ENCODE data around the gene ZCCHC7.
"Not testable (repeated sequence)": the region's sequence is repeated elsewhere in the genome, so short reads cannot be mapped to it uniquely, and the experiment has no call there.

The ZCCHC7 gene

DNA sequence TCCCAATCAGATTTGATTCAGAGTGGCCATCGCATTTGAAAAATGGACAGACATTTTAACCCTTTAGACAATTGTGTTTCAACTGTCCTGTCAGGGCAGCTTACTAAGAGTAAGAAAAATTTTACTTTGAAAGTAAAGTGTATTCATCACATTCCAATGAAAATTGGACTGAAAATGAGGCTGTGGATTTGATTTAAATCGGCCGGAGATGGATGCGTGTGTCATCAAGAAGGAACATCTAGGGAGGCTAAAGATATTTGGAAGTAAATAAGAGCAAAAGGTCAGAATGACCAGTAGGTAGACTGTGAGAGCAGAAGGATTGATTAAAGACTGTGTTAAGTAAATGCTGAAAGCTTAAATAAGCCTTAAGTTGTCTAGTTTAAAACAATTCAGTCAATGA, 1.5 kb downstream of the ZCCHC7 start:
- DNase-seq, result no peak

GRCh38 chr9:37126214-37126788, 5.9 kb downstream of the ZCCHC7 start:
- no peak for DNase-seq

- DNase-seq, result no peak
These were observed 6.6 kb downstream of the ZCCHC7 start for GRCh38 chr9:37127018-37127417.

DNA sequence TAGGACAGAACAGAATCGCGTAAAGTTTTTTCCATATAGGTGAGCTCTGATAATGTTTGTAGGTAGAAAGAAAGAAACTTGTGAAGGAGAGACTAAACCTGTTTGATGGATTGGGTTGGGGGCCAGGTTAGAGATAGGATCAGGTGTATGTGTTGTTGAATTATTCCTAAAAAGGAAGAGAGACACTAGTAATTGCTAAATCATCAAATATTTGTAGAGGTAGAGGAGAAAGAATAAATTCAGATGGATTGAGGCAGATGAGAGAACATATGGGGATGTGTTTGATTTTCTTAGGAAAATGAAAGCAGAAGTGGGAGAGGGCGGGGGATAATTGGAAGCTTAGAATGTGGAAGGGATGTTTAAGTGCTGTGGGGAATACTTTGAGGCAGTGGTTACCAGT, 7.7 kb downstream of the ZCCHC7 start:
- DNase-seq, result no peak

DNA sequence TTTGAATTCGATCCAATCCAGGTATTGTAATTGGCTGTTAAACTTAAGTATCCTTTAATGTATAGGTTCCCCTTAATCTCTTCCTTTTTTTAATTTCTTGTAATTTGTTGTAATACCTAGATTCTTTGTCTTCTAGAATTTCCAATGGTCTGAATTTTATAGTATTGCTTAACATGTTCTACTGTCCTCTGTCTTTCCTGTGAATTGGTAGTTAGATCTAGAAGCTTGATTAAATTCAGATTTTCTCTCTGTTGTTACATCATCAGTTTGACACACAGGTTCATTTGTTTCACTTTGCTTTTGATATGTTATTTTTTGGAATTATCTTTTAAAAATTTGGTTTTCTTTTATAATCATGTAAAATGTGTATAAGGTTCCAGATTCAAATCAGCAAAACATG, 13.8 kb downstream of the ZCCHC7 start:
- DNase-seq, result no peak

DNA sequence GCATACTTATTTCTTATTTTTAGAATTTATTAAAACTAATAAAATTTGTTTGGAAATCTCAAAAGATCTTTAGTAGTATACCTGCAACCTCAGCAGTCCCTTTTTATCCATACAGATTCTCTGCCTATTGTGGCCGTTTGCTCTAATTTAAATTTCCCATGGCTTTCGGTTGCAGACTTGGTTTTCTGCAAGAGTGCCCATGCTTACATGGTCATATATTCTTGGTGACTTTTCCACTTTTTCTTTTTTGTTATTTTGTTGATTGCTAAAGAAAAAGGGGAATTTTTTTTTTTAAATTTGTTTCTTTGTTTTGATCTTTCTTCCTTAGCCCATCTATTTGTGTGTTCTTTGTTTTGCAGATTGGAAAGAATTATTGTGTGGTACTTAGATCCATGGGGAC, 20.6 kb downstream of the ZCCHC7 start:
- no peak for DNase-seq

DNA sequence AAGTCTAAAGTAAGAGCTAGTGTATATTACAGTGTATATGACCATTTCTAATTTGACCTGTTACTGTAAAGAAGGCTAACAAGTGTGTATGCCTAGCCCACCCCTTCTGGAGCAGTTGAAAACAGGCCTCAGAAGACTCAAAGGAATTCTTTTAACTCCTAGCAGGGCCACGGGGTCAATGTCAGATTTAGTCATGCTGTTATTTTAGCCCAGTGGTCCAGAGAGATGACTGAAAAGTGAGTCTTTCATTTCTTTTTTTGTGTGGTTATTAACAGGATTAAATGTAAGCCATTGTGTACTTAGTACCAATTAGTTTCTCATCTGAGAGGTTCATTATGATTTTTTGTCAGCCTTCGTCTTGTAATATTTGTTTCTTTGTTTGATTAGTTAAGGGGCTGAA, 24.4 kb downstream of the ZCCHC7 start:
- no peak for DNase-seq

DNA sequence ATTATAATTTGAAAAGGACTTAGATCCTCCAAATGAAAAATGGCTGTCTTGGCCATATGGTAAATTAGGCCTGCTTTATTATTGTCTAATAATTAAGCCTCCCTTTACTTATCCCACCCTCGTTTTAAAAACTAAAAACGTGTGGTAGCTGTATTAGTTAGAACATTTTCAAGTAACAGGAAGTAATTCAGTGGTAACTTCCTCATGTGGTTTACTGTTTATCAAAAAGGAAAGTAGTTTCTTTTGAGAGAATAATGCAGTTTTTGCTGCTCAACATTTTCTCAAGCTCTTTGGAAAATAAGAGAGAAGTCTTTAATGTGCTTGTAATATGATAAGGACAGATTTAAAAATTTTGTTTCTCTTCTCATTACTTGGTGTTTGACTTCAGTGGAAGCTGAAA, 26.0 kb downstream of the ZCCHC7 start:
- no peak for DNase-seq

DNA sequence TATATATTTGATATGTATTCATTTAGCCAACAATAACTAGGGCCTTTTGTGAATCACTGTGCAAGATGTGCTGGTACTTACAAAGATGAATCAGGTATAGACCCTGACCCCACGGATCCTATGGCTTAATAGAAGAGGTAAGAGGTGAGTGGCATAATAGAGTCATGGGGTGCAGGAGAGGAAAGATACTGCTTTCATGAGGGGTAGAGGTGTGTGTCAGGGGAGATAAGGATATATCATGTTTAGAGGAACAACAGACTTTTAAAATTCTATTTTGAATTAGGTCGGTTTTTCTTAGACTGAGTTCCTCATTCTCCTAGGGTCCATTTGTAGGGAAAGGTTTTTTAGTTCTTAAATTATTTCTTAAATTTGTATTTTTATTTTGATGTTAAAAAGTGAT, 27.8 kb downstream of the ZCCHC7 start:
- no peak for DNase-seq

- DNase-seq, result no peak
These were observed 29.4 kb downstream of the ZCCHC7 start for GRCh38 chr9:37149666-37150308.

GRCh38 chr9:37150415-37150814, 30.0 kb downstream of the ZCCHC7 start:
- no peak for DNase-seq

DNA sequence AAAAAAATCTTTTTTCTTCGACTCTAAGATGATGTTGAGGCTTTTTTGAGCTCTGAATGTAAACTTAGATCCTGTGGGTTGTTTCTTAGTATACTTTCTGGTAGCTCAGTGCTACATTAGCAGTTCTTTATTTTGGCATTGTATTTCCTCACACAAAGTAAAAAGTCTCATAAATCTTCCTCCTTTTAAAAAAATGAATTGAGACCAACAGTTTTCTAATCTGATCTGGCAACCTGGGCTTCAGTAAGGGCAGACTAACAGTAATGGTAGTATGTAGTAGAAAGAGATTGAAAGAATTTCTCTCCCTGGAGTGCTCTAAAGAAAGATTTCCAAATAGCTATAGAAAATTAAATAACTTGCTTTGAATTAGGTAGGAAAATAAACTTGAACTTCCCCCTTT, 31.4 kb downstream of the ZCCHC7 start:
- DNase-seq, result no peak

GRCh38 chr9:37152365-37152764, 32.0 kb downstream of the ZCCHC7 start:
- no peak for DNase-seq

GRCh38 chr9:37155601-37156000, 35.2 kb downstream of the ZCCHC7 start:
- no peak for DNase-seq

GRCh38 chr9:37156205-37156604, 35.8 kb downstream of the ZCCHC7 start:
- DNase-seq, result no peak

DNA sequence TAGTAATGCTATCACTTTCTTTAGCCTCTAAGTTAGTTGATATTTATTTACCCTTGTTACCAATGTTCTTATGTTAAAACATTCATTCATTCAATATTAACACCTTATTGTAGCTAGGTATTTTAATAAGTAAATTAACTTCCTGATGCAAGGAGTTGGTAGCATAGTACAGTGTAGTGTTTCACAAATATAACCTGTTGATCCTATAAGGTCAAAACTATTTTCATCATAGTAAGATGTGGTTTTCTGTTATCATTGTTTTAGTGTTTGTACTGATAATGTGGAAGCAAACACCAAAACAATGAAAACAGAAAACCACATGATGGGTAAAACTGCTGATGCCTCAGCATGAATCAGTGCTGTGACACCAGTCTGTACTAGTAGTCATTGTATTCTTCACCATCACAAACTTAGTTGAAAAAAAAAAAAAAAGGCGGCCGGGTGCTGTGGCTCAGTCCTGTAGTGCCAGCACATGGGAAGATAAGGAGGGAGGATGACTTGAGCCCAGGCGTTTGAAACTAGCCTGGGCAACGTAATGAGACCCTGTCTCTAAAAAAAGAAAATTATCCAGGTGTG, 36.5 kb downstream of the ZCCHC7 start:
- DNase-seq, result no peak

DNA sequence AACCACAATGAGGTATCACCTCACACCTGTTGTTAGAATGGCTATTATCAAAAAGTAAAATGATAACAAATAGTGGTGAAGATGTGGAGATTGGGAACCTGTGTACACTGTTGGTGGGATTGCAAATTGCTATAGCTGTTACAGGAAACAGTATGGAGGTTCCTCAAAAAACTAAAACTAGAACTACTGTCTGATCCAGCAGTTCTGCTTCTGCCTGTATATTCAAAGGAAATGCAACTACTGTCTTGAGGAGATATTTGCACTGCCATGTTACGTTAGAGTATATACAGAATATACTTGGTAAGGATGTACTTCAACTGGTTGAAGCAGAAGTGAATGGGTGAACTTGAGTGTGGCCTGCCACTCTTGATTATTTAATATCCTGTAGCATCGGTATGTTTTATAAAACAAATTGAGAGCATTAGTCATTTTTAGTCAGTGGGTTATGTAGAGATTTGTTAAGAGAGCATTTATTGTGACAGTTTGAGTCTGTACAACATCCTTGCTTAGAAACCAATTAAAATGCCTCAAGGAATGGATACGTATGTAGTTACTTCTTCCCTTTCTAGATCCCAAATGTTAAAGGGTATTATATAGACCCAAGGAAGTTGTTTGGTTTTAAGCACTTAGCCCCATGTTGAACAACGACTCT, 37.5 kb downstream of the ZCCHC7 start:
- DNase-seq, result no peak

- no peak for DNase-seq
These were observed 42.9 kb downstream of the ZCCHC7 start for GRCh38 chr9:37163299-37163698.

- DNase-seq, result not testable (repeated sequence)
These were observed 44.0 kb downstream of the ZCCHC7 start for GRCh38 chr9:37164335-37164734.

GRCh38 chr9:37165644-37166043, 45.3 kb downstream of the ZCCHC7 start:
- DNase-seq, result no peak

DNA sequence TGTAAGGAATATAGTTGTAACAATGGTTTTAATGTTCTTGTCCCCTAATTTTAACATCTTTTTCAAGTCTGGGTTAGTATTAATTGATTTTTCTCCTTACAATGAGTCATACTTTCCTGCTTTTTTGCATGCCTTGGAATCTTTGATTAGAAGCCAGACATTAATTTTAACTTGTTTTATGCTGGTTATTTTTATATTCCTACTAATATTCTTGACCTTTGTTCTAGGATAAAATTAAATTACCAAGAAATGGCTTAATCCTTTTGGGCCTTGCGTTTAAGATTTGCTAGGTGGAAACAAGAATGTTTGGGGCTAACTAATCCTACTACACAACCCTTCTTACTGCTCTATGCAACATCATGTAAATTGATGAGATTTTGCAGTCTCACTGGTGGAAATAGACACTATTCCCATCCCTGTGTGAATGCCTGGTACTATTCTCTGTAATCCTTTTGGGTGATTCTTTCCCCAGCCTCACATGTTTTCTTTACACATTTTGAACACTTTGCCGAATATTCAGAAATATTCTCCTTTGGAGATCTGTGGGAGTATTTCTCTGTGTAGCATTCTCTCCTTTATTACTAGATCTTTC, 47.2 kb downstream of the ZCCHC7 start:
- DNase-seq, result no peak

DNA sequence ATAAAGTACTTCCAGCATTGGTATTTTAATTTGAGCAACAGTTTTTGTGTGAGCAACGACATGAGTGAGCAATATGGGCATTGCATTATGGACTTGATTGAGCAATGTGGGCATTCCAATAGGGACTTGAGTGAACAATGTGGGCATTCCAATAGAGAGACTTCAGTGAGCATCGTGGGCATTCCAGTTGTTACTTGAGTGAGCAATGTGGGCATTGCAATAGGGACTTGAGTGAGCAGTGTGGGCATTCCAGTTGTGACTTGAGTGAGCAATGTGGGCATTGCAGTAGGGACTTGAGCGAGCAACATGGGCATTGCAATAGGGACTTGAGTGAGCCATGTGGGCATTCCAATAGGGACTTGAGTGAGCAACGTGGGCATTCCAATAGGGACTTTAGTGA, 52.2 kb downstream of the ZCCHC7 start:
- no peak for DNase-seq

DNA sequence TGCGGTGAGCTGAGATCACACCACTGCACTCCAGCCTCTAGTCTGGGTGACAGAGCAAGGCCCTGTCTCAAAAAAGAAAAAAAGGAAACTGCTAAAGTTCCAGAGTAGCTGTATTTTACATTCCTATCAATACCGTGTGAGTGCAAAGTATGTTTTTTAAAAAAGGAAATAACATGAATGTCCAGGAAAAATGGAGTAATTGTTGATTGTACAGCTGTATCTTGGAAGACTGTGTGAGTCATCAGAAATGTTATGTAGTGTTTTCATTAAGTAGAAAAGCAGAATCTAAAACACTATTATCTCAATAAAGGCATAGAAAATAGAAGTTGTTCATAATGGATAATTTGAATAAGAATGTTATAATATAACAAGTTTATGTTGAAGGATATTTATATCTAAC, 53.9 kb downstream of the ZCCHC7 start:
- no peak for DNase-seq

DNA sequence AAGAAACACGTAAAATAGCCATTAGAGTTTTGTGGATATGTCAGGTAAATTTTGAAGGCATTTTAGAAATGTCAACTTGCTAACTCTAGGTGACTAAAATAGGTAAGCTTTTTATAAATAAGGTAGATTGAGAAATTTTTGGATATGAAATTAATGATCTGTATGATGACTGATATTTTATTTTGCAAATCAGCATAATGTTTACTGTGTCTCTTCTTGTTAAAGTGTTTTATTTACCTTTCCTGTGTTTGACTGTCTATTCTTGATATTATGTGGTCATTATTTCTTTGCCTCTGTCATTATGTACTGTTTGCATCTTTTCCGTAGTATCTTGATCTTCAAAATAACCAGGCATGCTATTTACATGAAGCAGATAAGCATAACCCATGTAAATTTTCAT, 58.4 kb downstream of the ZCCHC7 start:
- no peak for DNase-seq

Measured in T-helper 9 cell (primary cell).